ENCODE measurements around the gene ZC2HC1B.
"Not testable (repeated sequence)": the region's sequence is repeated elsewhere in the genome, so short reads cannot be mapped to it uniquely, and the experiment has no call there.

ZC2HC1B gene

GRCh38 chr6:143871202-143871730 is 7.0 kb downstream of the ZC2HC1B start:
- DNase-seq: not testable (repeated sequence)

- no peak for DNase-seq
These were observed 7.9 kb downstream of the ZC2HC1B start for GRCh38 chr6:143872201-143872600.

DNA sequence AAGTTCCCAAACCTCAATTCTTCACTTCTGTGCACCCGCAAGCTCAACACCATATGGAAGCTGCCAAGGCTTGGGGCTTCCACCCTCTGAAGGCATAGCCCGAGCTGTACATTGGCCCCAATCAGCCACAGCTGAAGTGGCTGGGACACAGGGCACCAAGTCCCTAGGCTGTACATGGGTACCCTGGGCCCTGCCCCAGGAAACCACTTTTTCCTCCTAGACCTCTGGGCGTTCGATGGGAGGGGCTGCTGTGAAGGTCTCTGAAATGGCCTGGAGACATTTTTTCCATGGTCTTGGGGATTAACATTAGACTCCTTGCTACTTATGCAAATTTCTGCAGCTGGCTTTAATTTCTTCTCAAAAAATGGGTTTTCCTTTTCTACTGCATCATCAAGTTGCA is 9.3 kb downstream of the ZC2HC1B start:
- DNase-seq: not testable (repeated sequence)

- DNase-seq: not testable (repeated sequence)
These were observed 10.2 kb downstream of the ZC2HC1B start for GRCh38 chr6:143874503-143874902.

GRCh38 chr6:143877584-143878271 is 13.5 kb downstream of the ZC2HC1B start:
- no peak for DNase-seq

DNA sequence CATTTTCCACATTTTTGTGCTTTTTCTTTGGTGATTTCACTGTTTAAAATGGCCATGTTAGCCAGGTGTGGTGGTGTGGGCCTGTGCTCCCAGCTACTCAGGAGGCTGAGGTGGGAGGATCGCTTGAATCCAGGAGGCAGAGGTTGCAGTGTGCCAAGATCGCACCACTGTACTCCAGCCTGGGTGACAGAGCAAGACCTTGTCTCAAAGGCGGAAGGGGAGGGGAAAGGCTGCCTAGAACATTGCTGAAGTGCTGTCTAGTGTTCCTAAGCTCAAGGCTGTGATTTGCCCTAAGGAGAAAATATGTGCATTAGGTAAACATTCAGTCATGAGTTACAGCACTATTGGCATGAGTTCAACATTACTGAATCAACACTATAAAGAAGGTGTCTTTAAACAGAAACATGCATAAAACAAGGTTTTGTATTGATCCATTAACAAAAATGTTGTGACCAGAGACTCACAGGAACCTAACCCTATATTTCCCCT is 14.0 kb downstream of the ZC2HC1B start:
- peak; percentile 6 for DNase-seq

DNA sequence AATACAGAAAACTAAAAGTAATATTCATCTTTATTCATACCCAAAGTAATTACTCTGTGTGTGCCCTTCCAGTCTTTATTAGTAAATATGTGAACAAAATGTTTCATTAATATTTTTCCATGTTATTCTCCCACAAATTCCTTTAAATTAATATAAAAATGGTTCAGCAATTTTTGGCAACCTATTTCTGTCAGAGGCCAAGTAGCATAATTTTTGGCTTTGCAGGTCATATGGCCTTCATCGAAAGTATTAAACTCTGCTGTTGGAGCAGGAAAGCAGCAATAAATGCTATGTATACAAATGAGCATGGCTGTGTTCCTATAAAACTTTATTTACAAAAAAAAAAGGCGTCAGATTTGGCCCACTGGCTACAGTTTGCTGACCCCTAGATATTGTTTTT is 16.1 kb downstream of the ZC2HC1B start:
- no peak for DNase-seq

GRCh38 chr6:143882401-143882930 is 18.2 kb downstream of the ZC2HC1B start:
- DNase-seq: no peak

- DNase-seq: peak; percentile 10
These were observed 20.1 kb downstream of the ZC2HC1B start for GRCh38 chr6:143884216-143884900.

DNA sequence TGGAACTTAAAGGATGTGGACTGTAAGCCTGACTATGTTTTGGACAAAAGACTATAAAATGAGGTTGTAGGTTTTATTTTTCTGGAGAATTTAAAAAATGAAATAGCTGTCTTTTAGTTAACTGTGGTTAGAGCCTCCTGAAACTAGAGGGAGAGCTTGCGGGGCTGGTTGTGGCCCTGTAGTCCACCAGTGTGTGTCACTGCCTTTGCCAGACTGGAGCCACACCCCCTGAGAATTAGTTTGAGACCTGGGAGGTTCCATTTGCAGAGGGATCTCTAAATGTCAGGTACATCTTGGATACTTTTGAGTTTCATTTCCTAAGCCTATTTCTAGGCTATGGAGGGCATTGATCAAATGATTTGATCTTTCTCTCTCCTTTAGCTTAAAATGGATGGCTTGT is 20.8 kb downstream of the ZC2HC1B start:
- no peak for DNase-seq

- DNase-seq: no peak
These were observed 30.4 kb downstream of the ZC2HC1B start for GRCh38 chr6:143894655-143895054.

GRCh38 chr6:143896126-143896860 is 32.0 kb downstream of the ZC2HC1B start:
- no peak for DNase-seq

DNA sequence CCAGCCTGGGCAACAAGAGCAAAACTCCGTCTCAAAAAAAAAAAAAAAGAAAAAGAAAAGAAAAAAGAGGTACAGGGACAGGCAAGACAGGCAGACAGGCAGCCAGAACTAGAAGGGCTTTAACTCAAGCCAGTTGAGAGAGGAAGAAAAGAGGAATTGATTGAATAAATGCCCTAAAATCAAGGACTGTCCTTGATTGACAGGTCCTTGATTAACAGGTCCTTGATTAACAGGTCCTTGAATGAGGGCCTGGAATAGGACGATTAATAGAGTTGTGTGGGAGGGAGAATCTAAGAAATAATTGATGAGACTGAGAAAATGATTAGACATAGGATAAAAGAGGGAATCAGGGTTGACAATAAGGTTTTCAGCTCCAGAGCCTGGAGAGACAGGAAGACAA is 36.1 kb downstream of the ZC2HC1B start:
- DNase-seq: no peak

DNA sequence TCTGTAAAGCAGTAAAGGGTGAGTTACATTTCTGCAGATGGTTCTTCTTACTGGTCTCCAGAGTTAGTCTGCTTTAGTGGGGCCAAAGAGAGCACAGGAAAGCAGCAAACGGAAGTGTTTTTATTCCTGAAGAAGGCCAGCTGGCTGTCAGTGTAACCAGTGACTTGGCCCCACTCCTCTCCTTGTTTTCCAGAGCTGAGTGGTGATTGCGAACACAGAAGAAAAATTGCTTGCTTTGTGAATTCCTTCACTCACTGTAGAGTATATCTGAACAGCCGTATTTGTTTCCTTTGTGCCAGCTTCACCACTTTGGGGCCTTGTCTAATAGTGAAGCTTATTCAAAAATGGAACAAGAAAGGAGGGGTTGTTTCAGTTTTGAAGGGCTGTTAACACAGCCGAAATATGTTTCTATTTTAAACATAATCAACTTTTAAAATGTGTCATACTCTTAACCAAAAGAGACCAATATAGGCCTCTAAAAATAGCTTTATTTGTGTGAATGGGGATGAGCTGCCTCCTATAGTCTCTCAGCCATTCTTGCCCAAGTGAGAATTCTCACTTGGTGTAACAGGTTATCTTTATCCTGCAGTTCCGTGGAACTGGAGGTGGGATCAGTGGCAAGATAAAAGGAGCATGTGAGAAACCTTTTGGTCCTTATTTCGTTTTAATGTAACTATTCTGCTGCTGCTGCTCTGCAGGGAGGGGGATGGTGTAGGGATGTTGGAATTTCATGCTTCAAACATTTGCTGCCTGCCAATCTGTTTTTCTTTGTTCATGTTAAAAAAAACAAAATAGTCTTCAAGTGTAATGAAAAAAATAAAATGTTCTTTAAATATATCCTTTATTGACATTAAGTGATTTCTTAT is 37.8 kb downstream of the ZC2HC1B start:
- peak; percentile 11 for DNase-seq

DNA sequence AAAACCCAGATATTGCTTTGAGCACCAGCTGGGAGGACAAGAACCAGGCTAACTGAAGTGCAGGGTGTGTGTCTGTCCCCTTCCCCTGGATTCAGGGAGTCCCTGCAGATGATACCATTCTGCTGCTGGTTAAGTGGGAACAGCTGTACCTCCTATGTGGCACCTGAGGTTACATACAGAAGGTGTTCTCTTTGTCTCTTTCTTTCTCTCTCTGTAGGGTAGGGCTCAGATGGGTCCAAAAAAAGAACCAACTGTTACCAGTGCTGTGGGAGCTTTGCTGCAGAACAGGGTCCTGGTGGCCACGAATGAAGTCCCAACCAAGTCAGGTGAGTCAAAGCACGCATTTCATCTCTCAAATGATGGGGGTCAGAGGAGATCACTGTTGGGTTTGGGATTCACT is 38.6 kb downstream of the ZC2HC1B start:
- DNase-seq: no peak

- no peak for DNase-seq
These were observed 46.8 kb downstream of the ZC2HC1B start for GRCh38 chr6:143911028-143911427.

DNA sequence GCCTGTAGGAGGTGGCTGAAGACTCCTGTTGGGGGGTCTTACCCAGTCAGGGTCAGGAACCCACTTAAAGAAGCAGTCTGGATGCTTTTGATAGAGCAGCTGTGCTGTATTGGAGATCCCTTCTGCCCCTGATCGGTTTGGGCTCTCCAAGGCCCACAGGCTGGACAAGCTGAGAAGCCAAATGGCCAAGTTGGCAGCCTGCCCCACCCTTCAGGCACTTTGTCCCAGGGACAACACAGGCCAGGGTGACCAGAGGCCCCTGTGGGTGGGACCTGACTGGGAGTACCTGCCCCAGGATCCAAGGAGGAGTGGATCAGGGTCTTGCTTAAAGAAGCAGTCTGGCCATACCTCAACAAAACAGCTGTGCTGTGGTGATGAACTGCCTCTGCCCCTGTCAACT is 48.4 kb downstream of the ZC2HC1B start:
- no peak for DNase-seq

GRCh38 chr6:143917026-143917425 is 52.8 kb downstream of the ZC2HC1B start:
- DNase-seq: not testable (repeated sequence)

GRCh38 chr6:143928853-143929252 is 64.6 kb downstream of the ZC2HC1B start:
- DNase-seq: no peak

DNA sequence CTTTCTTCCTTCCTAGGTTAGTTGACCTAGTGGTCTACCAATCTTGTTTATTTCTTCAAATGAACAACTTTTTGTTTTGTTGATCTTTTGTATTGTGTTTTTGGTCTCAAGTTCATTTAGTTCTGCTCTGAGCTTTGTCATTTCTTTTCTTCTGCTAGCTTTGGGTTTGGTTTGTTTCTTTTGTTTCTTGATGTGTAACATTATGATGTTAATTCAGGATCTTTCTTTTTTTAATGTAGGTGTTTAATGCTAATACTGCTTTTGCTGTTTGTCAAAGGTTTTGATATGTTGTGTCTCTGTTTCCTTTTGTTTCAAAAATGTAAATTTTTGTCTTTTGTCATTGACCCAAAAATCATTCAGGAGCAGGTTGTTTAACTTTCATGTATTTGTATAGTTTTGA is 65.7 kb downstream of the ZC2HC1B start:
- no peak for DNase-seq

DNA sequence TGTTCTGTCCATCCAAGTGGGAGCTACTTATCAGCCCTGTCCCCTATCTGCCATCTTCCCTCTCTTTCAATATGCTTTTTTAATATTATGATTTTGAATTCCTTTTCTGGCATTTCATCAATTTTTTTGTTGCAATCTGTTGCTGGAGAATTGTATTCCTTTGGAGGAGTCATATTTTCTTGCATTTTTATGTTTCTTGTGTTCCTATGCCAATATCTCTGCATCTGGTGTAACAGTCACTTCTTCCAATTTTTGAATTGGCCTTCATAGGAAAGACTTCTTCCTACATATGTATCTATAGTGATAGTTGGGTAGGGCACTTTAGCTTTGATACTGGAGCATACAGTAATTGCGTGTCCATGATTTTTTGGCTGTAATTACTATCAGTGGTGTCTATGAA is 70.1 kb downstream of the ZC2HC1B start:
- DNase-seq: no peak

DNA sequence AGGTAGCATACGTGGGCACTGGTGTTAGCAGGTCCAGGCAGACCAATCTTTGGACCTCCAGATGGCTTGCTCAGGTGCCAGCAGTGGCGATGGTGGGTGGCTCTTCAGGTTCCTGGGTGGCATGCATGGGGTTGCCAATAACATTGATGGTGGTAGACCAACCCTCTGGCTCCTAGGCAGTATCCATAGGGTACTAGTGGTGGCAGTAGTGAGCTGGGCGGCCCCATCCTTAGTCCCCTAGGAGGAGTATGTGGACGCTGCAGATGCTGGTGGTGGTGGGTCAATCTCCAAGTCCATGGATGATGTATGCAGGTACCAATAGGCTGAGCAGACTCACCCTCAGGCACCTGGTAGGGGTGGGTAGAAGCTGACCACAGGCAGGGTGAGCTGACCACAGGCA is 70.6 kb downstream of the ZC2HC1B start:
- DNase-seq: no peak

Measured in fibroblast of skin of right biceps (primary cell).